DOHH2 (cell line): Measurements from ENCODE around the gene LYPD6.

ENCODE experiments used
- H3F3A ChIP-seq: fragments of 200-600 bp; sonication (generic), shearing (Covaris generic); 2 replicates; pipeline ENCODE4 v1.6.0; 2016; ENCODE audit warnings: antibody characterized with exemption, mild to moderate bottlenecking; ENCODE audit not compliant: control insufficient read depth, insufficient read depth
- H3K27ac ChIP-seq: fragments of 200-600 bp; sonication (generic); 2 replicates; pipeline ENCODE4 v1.5.1; 2014; ENCODE audit warnings: low read depth, mild to moderate bottlenecking, low read length, moderate library complexity
- H3K27me3 ChIP-seq: fragments of 200-600 bp; sonication (generic); 2 replicates; pipeline ENCODE4 v1.6.1; 2014; ENCODE audit warnings: mild to moderate bottlenecking, low read length, mixed read lengths; ENCODE audit not compliant: control insufficient read depth
- H3K36me3 ChIP-seq: fragments of 200-600 bp; sonication (generic); 2 replicates; pipeline ENCODE4 v1.6.1; 2014; ENCODE audit warnings: mild to moderate bottlenecking, low read length, moderate library complexity, mixed read lengths; ENCODE audit not compliant: control insufficient read depth
- H3K4me1 ChIP-seq: fragments of 200-600 bp; sonication (generic); 2 replicates; pipeline ENCODE4 v1.6.1; 2014; ENCODE audit warnings: mild to moderate bottlenecking, low read length, mixed read lengths; ENCODE audit not compliant: control insufficient read depth
- H3K4me2 ChIP-seq: fragments of 200-600 bp; sonication (generic); 2 replicates; pipeline ENCODE4 v1.6.0; 2014; ENCODE audit warnings: mild to moderate bottlenecking, low read length, moderate library complexity
- H3K4me3 ChIP-seq: fragments of 200-600 bp; sonication (generic); 2 replicates; pipeline ENCODE4 v1.5.1; 2014; ENCODE audit warnings: mild to moderate bottlenecking, low read length, mixed read lengths
- H3K79me2 ChIP-seq: fragments of 200-600 bp; sonication (generic); 2 replicates; pipeline ENCODE4 v1.6.1; 2014; ENCODE audit warnings: mild to moderate bottlenecking, low read length, mixed read lengths; ENCODE audit not compliant: control insufficient read depth
- H3K9me2 ChIP-seq: fragments of 200-600 bp; sonication (generic); replicated peaks from 2 replicates; pipeline ENCODE4 v1.6.1; 2014; ENCODE audit warnings: mild to moderate bottlenecking, low read length, mixed read lengths; ENCODE audit not compliant: control insufficient read depth
- H3K9me3 ChIP-seq: fragments of 200-600 bp; sonication (generic); 2 replicates; pipeline ENCODE4 v1.6.1; 2014; ENCODE audit warnings: antibody characterized with exemption, low read length, mixed read lengths; ENCODE audit not compliant: control insufficient read depth, insufficient read depth
- H4K20me1 ChIP-seq: fragments of 200-600 bp; sonication (generic); 2 replicates; pipeline ENCODE4 v1.6.0; 2014; ENCODE audit warnings: low read depth, mild to moderate bottlenecking, antibody characterized with exemption, low read length, moderate library complexity; ENCODE audit not compliant: control insufficient read depth, insufficient read depth
- EZH2phosphoT487 ChIP-seq: fragments of 200-600 bp; sonication (generic); IDR thresholded peaks from 2 replicates; pipeline ENCODE4 v1.6.1; 2017; ENCODE audit warnings: borderline replicate concordance, mild to moderate bottlenecking, antibody characterized with exemption, low read length, moderate library complexity, mixed read lengths
- TF ChIP-seq, protein P1 (sequence below): fragments of 200-600 bp; sonication (generic); IDR thresholded peaks from one replicate; pipeline ENCODE4 v1.5.1; 2014; ENCODE audit warnings: antibody characterized with exemption, mild to moderate bottlenecking, low read depth, low read length; ENCODE audit not compliant: poor library complexity, severe bottlenecking

LYPD6 gene

DNA sequence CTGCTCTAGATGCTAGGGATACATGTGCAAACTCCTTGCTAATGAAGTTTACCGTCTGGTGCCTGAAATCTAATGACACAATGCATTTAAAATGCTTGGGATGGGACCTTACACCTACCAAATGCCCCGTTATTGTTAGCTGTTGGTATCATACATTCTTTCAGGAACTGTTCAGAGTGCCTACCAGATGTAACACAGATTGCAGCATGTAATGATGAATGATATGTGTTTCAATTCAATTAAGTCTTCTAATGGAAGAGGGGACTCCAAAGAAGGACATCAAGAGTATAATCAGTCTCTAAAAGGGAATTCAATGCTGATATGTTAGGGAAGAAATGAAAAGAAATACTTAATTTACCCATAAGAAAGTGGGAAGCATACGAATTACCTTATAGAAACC, 3.2 kb downstream of the LYPD6 start:
- no peak overlapping the region for H3K4me2 ChIP-seq
- H3K27me3 ChIP-seq, result peaks cover 36% of the 10 kb centered on the region
- no peaks in the 10 kb centered on the region for H3K79me2 ChIP-seq
- no peaks in the 10 kb centered on the region for H3F3A ChIP-seq
- H3K9me3 ChIP-seq, result peaks cover 3% of the 10 kb centered on the region; the same call in 1 of the 2 replicates
- no peaks in the 10 kb centered on the region for H4K20me1 ChIP-seq
- H3K9me2 ChIP-seq, result no peaks in the 10 kb centered on the region
- H3K36me3 ChIP-seq, result no peaks in the 10 kb centered on the region
- H3K4me3 ChIP-seq, result no peak overlapping the region
- H3K27ac ChIP-seq, result no peak overlapping the region
- TF ChIP-seq, protein P1, sequence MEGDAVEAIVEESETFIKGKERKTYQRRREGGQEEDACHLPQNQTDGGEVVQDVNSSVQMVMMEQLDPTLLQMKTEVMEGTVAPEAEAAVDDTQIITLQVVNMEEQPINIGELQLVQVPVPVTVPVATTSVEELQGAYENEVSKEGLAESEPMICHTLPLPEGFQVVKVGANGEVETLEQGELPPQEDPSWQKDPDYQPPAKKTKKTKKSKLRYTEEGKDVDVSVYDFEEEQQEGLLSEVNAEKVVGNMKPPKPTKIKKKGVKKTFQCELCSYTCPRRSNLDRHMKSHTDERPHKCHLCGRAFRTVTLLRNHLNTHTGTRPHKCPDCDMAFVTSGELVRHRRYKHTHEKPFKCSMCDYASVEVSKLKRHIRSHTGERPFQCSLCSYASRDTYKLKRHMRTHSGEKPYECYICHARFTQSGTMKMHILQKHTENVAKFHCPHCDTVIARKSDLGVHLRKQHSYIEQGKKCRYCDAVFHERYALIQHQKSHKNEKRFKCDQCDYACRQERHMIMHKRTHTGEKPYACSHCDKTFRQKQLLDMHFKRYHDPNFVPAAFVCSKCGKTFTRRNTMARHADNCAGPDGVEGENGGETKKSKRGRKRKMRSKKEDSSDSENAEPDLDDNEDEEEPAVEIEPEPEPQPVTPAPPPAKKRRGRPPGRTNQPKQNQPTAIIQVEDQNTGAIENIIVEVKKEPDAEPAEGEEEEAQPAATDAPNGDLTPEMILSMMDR, result no peak
- H3K4me1 ChIP-seq, result peaks cover 10% of the 10 kb centered on the region

DNA sequence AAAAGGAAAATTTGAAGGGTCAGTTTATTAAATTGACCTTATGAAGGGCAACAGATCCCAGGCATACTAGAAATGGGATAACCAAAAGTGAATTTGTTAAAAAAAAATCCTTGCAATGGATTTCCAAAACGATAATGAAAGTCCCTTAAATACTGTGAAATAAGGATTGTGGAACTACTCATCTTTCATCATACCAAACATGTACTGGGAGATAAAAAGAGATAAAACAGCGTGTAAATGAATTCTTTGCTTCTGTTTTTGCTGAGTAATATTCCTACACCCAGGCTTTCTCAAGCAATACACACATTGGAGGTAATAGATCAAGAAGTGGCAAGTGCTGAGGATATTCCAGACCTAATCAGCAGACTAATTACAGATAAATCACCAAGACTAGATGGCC, 3.8 kb downstream of the LYPD6 start:
- no peaks in the 10 kb centered on the region for H3K9me2 ChIP-seq
- TF ChIP-seq EZH2phosphoT487, result no peak
- TF ChIP-seq, protein P1, result no peak
- H3K4me3 ChIP-seq, result no peak overlapping the region
- H3K4me1 ChIP-seq, result peaks cover 10% of the 10 kb centered on the region
- peaks cover 36% of the 10 kb centered on the region for H3K27me3 ChIP-seq
- H3K36me3 ChIP-seq, result no peaks in the 10 kb centered on the region
- H3K4me2 ChIP-seq, result no peak overlapping the region
- no peaks in the 10 kb centered on the region for H3K79me2 ChIP-seq
- H3K9me3 ChIP-seq, result peaks cover 3% of the 10 kb centered on the region; the same call in 1 of the 2 replicates
- no peak overlapping the region for H3K27ac ChIP-seq
- no peaks in the 10 kb centered on the region for H4K20me1 ChIP-seq
- no peaks in the 10 kb centered on the region for H3F3A ChIP-seq

DNA sequence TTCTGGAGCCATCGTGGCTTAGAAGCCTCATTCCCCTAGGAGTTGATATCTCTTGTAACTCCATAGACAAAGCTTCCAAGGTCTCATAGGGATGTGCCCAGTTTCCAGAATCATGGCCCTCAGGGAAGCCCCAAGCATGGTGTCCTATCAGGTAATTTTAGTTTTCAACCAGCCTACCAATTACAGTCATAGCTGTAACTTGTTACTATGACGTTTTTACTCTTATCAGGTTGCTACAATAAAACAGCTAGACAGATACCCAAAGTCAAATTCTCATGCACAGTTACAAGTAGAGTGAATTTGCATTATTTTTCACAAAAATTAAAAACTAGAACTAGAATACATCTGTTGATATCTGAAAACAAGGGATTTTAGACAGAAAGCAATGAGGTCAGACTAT, 8.9 kb downstream of the LYPD6 start:
- no peak overlapping the region for H3K27ac ChIP-seq
- H4K20me1 ChIP-seq, result no peaks in the 10 kb centered on the region

More for the DNA sequence above, 8.9 kb downstream of the LYPD6 start:
- TF ChIP-seq, protein P1, result no peak
- H3K36me3 ChIP-seq, result no peaks in the 10 kb centered on the region
- peaks cover 3% of the 10 kb centered on the region; the same call in 1 of the 2 replicates for H3K9me3 ChIP-seq
- H3F3A ChIP-seq, result no peaks in the 10 kb centered on the region
- H3K79me2 ChIP-seq, result no peaks in the 10 kb centered on the region
- H3K4me1 ChIP-seq, result no peaks in the 10 kb centered on the region
- no peaks in the 10 kb centered on the region for H3K9me2 ChIP-seq
- H3K4me2 ChIP-seq, result no peak overlapping the region
- 0 out of 2 replicates have a peak, but pooled peaks cover 2% of the 10 kb centered on the region for H3K27me3 ChIP-seq
- no peak overlapping the region for H3K4me3 ChIP-seq
